Measurements from ENCODE around the gene MICALL1.
A peak's percentile ranks its signal among the peaks of the same experiment; 100 is the strongest.

The MICALL1 gene

GRCh38 chr22:37896181-37896592 is 9.9 kb upstream of the MICALL1 start:
- peaks cover 4% of the 10 kb centered on the region; the same call in 1 of the 2 replicates for H3K36me3 ChIP-seq (ENCODE audit: low read depth)
- H3K4me1 ChIP-seq (ENCODE audit: insufficient read depth, poor library complexity, severe bottlenecking) = peaks cover 52% of the 10 kb centered on the region
- no peak for TF ChIP-seq CTCF (IDR thresholded peaks at IDR 0.05; ENCODE audit: poor library complexity, severe bottlenecking)
- no peak overlapping the region for H3K4me3 ChIP-seq (ENCODE audit: severe bottlenecking)
- DNase-seq (ENCODE audit: low spot score) = no peak
- peak overlapping the region; percentile 98 for H3K27ac ChIP-seq (ENCODE audit: poor library complexity, severe bottlenecking)
- peak; percentile 71 for ATAC-seq (ENCODE audit: low read depth)
- H3K27me3 ChIP-seq (ENCODE audit: insufficient read depth, poor library complexity, severe bottlenecking) = no peaks in the 10 kb centered on the region
- H3K9me3 ChIP-seq (ENCODE audit: severe bottlenecking) = no peaks in the 10 kb centered on the region

- no peaks in the 10 kb centered on the region for H3K36me3 ChIP-seq (ENCODE audit: low read depth)
- TF ChIP-seq CTCF (IDR thresholded peaks at IDR 0.05; ENCODE audit: poor library complexity, severe bottlenecking) = no peak
- no peak overlapping the region for H3K4me3 ChIP-seq (ENCODE audit: severe bottlenecking)
- H3K27me3 ChIP-seq (ENCODE audit: insufficient read depth, poor library complexity, severe bottlenecking) = no peaks in the 10 kb centered on the region
- H3K9me3 ChIP-seq (ENCODE audit: severe bottlenecking) = no peaks in the 10 kb centered on the region
- peak overlapping the region; percentile 98 for H3K27ac ChIP-seq (ENCODE audit: poor library complexity, severe bottlenecking)
- ATAC-seq (ENCODE audit: low read depth) (no peak), DNase-seq (ENCODE audit: low spot score) (no peak)
- peaks cover 52% of the 10 kb centered on the region for H3K4me1 ChIP-seq (ENCODE audit: insufficient read depth, poor library complexity, severe bottlenecking)
Measured at GRCh38 chr22:37896939-37897338, 9.2 kb upstream of the MICALL1 start.

GRCh38 chr22:37897807-37898206 is 8.3 kb upstream of the MICALL1 start:
- Histone ChIP-seq H3K27me3 (ENCODE audit: insufficient read depth, poor library complexity, severe bottlenecking) (no peaks in the 10 kb centered on the region), H3K9me3 (ENCODE audit: severe bottlenecking) (no peaks in the 10 kb centered on the region), H3K4me1 (ENCODE audit: insufficient read depth, poor library complexity, severe bottlenecking) (peaks cover 52% of the 10 kb centered on the region), H3K27ac (ENCODE audit: poor library complexity, severe bottlenecking) (peak overlapping the region; percentile 98), H3K36me3 (ENCODE audit: low read depth) (no peaks in the 10 kb centered on the region), H3K4me3 (ENCODE audit: severe bottlenecking) (no peak overlapping the region)
- ATAC-seq (ENCODE audit: low read depth) = no peak
- DNase-seq (ENCODE audit: low spot score) = no peak
- no peak for TF ChIP-seq CTCF (IDR thresholded peaks at IDR 0.05; ENCODE audit: poor library complexity, severe bottlenecking)

GRCh38 chr22:37898441-37899181 is 7.5 kb upstream of the MICALL1 start:
- Histone ChIP-seq H3K9me3 (ENCODE audit: severe bottlenecking) (no peaks in the 10 kb centered on the region), H3K27me3 (ENCODE audit: insufficient read depth, poor library complexity, severe bottlenecking) (no peaks in the 10 kb centered on the region), H3K4me1 (ENCODE audit: insufficient read depth, poor library complexity, severe bottlenecking) (peaks cover 52% of the 10 kb centered on the region), H3K27ac (ENCODE audit: poor library complexity, severe bottlenecking) (peak overlapping the region; percentile 98), H3K36me3 (ENCODE audit: low read depth) (no peaks in the 10 kb centered on the region), H3K4me3 (ENCODE audit: severe bottlenecking) (no peak overlapping the region)
- TF ChIP-seq CTCF (IDR thresholded peaks at IDR 0.05; ENCODE audit: poor library complexity, severe bottlenecking) = no peak
- DNase-seq (ENCODE audit: low spot score) = peak; percentile 97
- ATAC-seq (ENCODE audit: low read depth) = peak; percentile 80
